A549 (cell line): Measurements from ENCODE around the gene SPINT1.

Experiments used
- BHLHE40 ChIP-seq: IDR thresholded peaks from 2 replicates; pipeline ENCODE4 v1.6.1; 2012; ENCODE audit warnings: low read depth, low read length, inconsistent platforms
- CBX8 ChIP-seq: fragments of 200-600 bp; sonication (generic); IDR thresholded peaks from 2 replicates; pipeline ENCODE4 v1.6.1; 2016
- CEBPB ChIP-seq, 2 experiments: fragments of >200 bp in 1 of 2; sonication (Bioruptor Twin) in 1 of 2; formaldehyde crosslinking in 1 of 2; IDR thresholded peaks; 2 replicates each; pipeline ENCODE4 v1.6.1; 2012 to 2016
- EP300 ChIP-seq, 2 experiments: fragments of >200 bp; sonication (Bioruptor Twin); formaldehyde crosslinking; IDR thresholded peaks; 2 replicates in 1 of 2; 3 replicates in 1 of 2; pipeline ENCODE4 v1.6.1; 2016 to 2017
- KDM1A ChIP-seq: fragments of 200-600 bp; sonication (generic); IDR thresholded peaks from 2 replicates; pipeline ENCODE4 v1.6.1; 2016; ENCODE audit warnings: low read depth, mild to moderate bottlenecking
- RAD21 ChIP-seq, 2 experiments: fragments of >200 bp in 1 of 2; sonication (Bioruptor Twin) in 1 of 2; formaldehyde crosslinking in 1 of 2; IDR thresholded peaks in 1 of 2; conservative IDR thresholded peaks in 1 of 2; 2 replicates in 1 of 2; 3 replicates in 1 of 2; pipeline ENCODE4 v1.6.1; 2012 to 2018; ENCODE audit warnings: inconsistent platforms in 1 of 2
- RNF2 ChIP-seq: fragments of 200-600 bp; sonication (generic); IDR thresholded peaks from 2 replicates; pipeline ENCODE4 v1.6.1; 2016; ENCODE audit warnings: low read depth, mild to moderate bottlenecking, antibody characterized with exemption, moderate library complexity, borderline replicate concordance
- SMC3 ChIP-seq: fragments of >200 bp; sonication (Bioruptor Twin); formaldehyde crosslinking; IDR thresholded peaks from 3 replicates; pipeline ENCODE4 v1.6.1; 2018; ENCODE audit warnings: inconsistent platforms
- ZFP36 ChIP-seq: fragments of 450-650 bp; IDR thresholded peaks from 2 replicates; pipeline ENCODE4 v1.6.1; 2014; ENCODE audit warnings: borderline replicate concordance; ENCODE audit not compliant: partially characterized antibody
- TF ChIP-seq, protein P1 (sequence below): fragments of 150-350 bp; IDR thresholded peaks from 2 replicates; pipeline ENCODE4 v1.6.1; 2014; ENCODE audit warnings: low read depth, mild to moderate bottlenecking, low read length
- TF ChIP-seq, protein P2 (sequence below): fragments of >200 bp; sonication (Bioruptor Twin); formaldehyde crosslinking; IDR thresholded peaks from 3 replicates; pipeline ENCODE4 v1.5.1; 2016

- TF ChIP-seq KDM1A, result no peak
- no peak for TF ChIP-seq ZFP36
- no peak for TF ChIP-seq CEBPB (IDR thresholded peaks at IDR 0.05)
- TF ChIP-seq, protein P1, sequence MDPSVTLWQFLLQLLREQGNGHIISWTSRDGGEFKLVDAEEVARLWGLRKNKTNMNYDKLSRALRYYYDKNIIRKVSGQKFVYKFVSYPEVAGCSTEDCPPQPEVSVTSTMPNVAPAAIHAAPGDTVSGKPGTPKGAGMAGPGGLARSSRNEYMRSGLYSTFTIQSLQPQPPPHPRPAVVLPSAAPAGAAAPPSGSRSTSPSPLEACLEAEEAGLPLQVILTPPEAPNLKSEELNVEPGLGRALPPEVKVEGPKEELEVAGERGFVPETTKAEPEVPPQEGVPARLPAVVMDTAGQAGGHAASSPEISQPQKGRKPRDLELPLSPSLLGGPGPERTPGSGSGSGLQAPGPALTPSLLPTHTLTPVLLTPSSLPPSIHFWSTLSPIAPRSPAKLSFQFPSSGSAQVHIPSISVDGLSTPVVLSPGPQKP, result no peak
- TF ChIP-seq, protein P2, sequence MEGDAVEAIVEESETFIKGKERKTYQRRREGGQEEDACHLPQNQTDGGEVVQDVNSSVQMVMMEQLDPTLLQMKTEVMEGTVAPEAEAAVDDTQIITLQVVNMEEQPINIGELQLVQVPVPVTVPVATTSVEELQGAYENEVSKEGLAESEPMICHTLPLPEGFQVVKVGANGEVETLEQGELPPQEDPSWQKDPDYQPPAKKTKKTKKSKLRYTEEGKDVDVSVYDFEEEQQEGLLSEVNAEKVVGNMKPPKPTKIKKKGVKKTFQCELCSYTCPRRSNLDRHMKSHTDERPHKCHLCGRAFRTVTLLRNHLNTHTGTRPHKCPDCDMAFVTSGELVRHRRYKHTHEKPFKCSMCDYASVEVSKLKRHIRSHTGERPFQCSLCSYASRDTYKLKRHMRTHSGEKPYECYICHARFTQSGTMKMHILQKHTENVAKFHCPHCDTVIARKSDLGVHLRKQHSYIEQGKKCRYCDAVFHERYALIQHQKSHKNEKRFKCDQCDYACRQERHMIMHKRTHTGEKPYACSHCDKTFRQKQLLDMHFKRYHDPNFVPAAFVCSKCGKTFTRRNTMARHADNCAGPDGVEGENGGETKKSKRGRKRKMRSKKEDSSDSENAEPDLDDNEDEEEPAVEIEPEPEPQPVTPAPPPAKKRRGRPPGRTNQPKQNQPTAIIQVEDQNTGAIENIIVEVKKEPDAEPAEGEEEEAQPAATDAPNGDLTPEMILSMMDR, result no peak
- TF ChIP-seq RNF2, result no peak
- no peak for TF ChIP-seq EP300 (IDR thresholded peaks at IDR 0.05)
- TF ChIP-seq BHLHE40, result no peak
- no peak for TF ChIP-seq CBX8
- no peak for TF ChIP-seq SMC3
- TF ChIP-seq RAD21 (conservative IDR thresholded peaks at IDR 0.05 in 1 of 2, IDR thresholded peaks at IDR 0.05 in 1 of 2), result no peak
These were observed 37.5 kb downstream of the SPINT1 start for GRCh38 chr15:40881351-40881750.
